Naive thymus-derived CD4-positive, alpha-beta T cell (primary cell): ENCODE results near the gene FOXJ3. TPM values are rescaled to one million over a fixed set of nuclear protein-coding genes. Genes with fewer than 3 reads are reported as not detected.

Experiments
- ATAC-seq: fragments of 150-1000 bp; cut with Tn5 transposase; 2 replicates; pipeline ENCODE4 v1.10.0; 2021; ENCODE audit warnings: mild to moderate bottlenecking, moderate library complexity
- CTCF ChIA-PET: fragments of 350-600 bp; sonication (Branson Sonifier 250); formaldehyde crosslinking; loops from one replicate; lab custom pipeline; 2021; ENCODE audit warnings: antibody characterized with exemption; lab: Charles Lee
- POLR2A ChIA-PET: fragments of 350-600 bp; sonication (Branson Sonifier 250); formaldehyde crosslinking; loops from one replicate; lab custom pipeline; 2021; ENCODE audit warnings: antibody characterized with exemption, inconsistent platforms; lab: Charles Lee
- DNase-seq, 9 donors: peaks; one replicate each; pipeline versions ENCODE4 v3.0.0 to v3.0.0-alpha.2; 2020 to 2022; ENCODE audit warnings: mixed read lengths in 1 of 9
- H3K27ac ChIP-seq: one replicate; pipeline ENCODE4 v1.7.0; 2013; ENCODE audit warnings: mild to moderate bottlenecking, low read depth, low read length, moderate library complexity
- H3K27me3 ChIP-seq, 2 donors: one replicate each; pipeline ENCODE4 v1.7.0; 2013; ENCODE audit warnings: low read length in 2 of 2, mild to moderate bottlenecking in 2 of 2, moderate library complexity in 2 of 2; ENCODE audit not compliant: control insufficient read depth in 2 of 2, insufficient read depth in 2 of 2
- H3K36me3 ChIP-seq, 3 experiments: 1 replicate in 2 of 3; 2 replicates in 1 of 3; pipeline ENCODE4 v1.7.0; 2013; ENCODE audit warnings: low read length in 3 of 3, mild to moderate bottlenecking in 3 of 3, moderate library complexity in 1 of 3; ENCODE audit not compliant: insufficient read depth in 3 of 3, control insufficient read depth in 2 of 3
- H3K4me1 ChIP-seq, 2 donors: one replicate each; pipeline ENCODE4 v1.7.0; 2013; ENCODE audit warnings: low read length in 2 of 2, mild to moderate bottlenecking in 2 of 2, moderate library complexity in 1 of 2; ENCODE audit not compliant: control insufficient read depth in 2 of 2, insufficient read depth in 2 of 2
- H3K4me3 ChIP-seq: 2 replicates; pipeline ENCODE4 v1.7.0; 2013; ENCODE audit warnings: mild to moderate bottlenecking, low read length
- H3K9me3 ChIP-seq, 3 experiments: 1 replicate in 2 of 3; 2 replicates in 1 of 3; pipeline ENCODE4 v1.7.0; 2013; ENCODE audit warnings: low read length in 3 of 3; ENCODE audit not compliant: control insufficient read depth in 2 of 3
- H3K27ac Mint-ChIP-seq, 9 donors: one replicate each; pipeline ENCODE4 v1.8.0; 2020 to 2022; ENCODE audit warnings: mixed read lengths in 9 of 9, mild to moderate bottlenecking in 8 of 9, moderate library complexity in 5 of 9, inconsistent platforms in 2 of 9
- H3K27me3 Mint-ChIP-seq, 5 donors: one replicate each; pipeline ENCODE4 v1.8.0; 2021 to 2022; ENCODE audit warnings: mixed read lengths in 5 of 5, mild to moderate bottlenecking in 1 of 5
- H3K36me3 Mint-ChIP-seq, 5 donors: one replicate each; pipeline ENCODE4 v1.8.0; 2020 to 2022; ENCODE audit warnings: mixed read lengths in 5 of 5, mild to moderate bottlenecking in 3 of 5, inconsistent platforms in 1 of 5
- H3K4me1 Mint-ChIP-seq, 7 donors: one replicate each; pipeline ENCODE4 v1.8.0; 2020 to 2022; ENCODE audit warnings: mixed read lengths in 7 of 7, mild to moderate bottlenecking in 3 of 7, inconsistent platforms in 1 of 7
- H3K4me3 Mint-ChIP-seq, 10 donors: one replicate each; pipeline ENCODE4 v1.8.0; 2020 to 2022; ENCODE audit warnings: mild to moderate bottlenecking in 10 of 10, mixed read lengths in 10 of 10, moderate library complexity in 6 of 10, inconsistent platforms in 2 of 10
- H3K9me3 Mint-ChIP-seq, 11 donors: one replicate each; pipeline ENCODE4 v1.8.0; 2020 to 2022; ENCODE audit warnings: mixed read lengths in 11 of 11, mild to moderate bottlenecking in 4 of 11, inconsistent platforms in 1 of 11, moderate library complexity in 1 of 11
- intact Hi-C, 2 donors: fragments of 100-400 bp; cut with micrococcal nuclease; formaldehyde crosslinking; loops; one replicate each; pipeline ENCODE4 v1.15.1; 2023
- polyA plus RNA-seq, 2 donors: library from polyadenylated mRNA; unstranded; fragments of 300-500 nt; fragmentation: Illumina TruSeq; gene quantifications; one replicate each; pipeline ENCODE4 v1.2.3, GENCODE V29; 2021
- total RNA-seq, 6 experiments: library from RNA in 5 of 6; stranded (reverse) in 5 of 6; gene quantifications; 1 replicate in 5 of 6; 2 replicates in 1 of 6; pipeline ENCODE4 v1.2.3 and lab custom pipeline; 2021 to 2026

Gene FOXJ3
- total and polyA plus RNA-seq, 7 experiments from 2014 or later, result 38.9 to 93.3 (median 70.0) TPM

DNA sequence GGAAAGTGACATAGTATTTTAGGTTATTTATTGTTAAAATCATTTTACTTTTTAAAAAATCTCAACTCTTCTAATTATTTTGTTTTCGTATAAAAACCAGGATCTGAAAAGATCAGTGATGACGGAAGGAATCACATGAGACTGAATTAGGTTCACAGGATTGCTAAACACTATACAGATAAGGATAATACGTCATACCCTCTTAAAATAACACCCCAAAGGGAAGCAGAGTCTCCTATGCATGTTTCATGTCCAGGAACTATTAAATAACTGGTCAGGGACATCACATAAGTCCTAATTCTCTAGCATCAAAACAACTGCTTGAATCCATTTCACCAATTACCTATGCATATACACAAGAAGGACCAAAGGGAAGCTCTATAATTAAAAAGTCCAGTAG lies 84.9 kb downstream of the FOXJ3 start:
- Histone ChIP-seq H3K27ac (no peak overlapping the region), H3K4me1 (no peaks in the 10 kb centered on the region), H3K36me3 (no peaks in the 10 kb centered on the region), H3K27me3 (no peaks in the 10 kb centered on the region), H3K9me3 (no peaks in the 10 kb centered on the region), H3K4me3 (no peak overlapping the region)
- intact Hi-C loops, result no loop called here
- POLR2A ChIA-PET, result interaction anchor here (0.6 kb wide), 1 partner anchor 1159 kb away, joined by 3 read pairs; no protein-coding TSS in a partner anchor
- ATAC-seq (no peak), DNase-seq (no peak)
- Mint-ChIP-seq H3K4me1 (peaks cover 7 to 55% (median 49%) of the 10 kb centered on the region in 7 donors), H3K4me3 (no peak overlapping the region), H3K9me3 (peaks cover 3 to 25% (median 14%) of the 10 kb centered on the region in 11 donors), H3K36me3 (peaks cover 3 to 55% (median 46%) of the 10 kb centered on the region in 5 donors), H3K27ac (no peak overlapping the region), H3K27me3 (no peaks in the 10 kb centered on the region)
- CTCF ChIA-PET, result no interaction called here

DNA sequence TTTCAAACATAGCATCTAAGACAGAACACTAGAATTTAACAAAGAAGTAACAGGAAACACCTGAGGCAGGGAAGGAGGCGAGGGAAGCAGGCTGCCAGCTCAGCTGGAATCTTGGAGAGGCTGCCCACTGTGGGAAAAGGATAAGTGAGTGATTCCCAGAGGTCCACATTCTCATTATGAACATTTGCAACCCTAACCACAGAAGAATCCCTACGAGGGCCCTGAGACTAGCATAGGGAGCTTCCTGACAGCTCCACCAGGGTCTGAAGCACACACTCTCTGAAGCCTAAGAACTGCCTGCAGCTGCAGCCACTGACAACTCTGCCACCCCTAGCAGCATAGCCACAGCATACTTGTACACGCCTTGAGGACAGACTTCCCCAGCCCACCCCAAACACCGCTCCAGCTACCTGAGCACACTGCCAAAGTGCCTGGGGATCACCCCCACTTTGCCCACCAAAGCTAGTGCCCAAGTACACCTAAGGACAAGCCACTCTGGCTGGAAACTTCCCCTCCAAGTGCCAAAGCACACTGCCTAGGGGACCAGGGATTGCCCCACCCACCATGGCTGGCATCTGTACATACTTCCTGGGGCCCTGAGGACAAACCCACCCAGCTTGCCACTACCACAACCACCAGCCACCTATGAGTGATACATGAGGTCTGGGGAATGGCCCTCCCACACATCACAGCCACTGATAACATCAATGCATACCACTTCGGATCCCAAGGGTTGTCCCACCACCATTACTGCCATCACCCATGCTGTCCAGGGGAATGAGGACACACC lies 93.9 kb downstream of the FOXJ3 start:
- no peaks in the 10 kb centered on the region for H3K27me3 ChIP-seq
- CTCF ChIA-PET, result interaction anchor here (0.6 kb wide), 1 partner anchor 755 kb away, joined by 3 read pairs; no protein-coding TSS in a partner anchor
- ATAC-seq (no peak), DNase-seq (no peak)
- intact Hi-C loops, result loop anchor here in 1 of 2 donors (10.0 kb wide), 1 partner anchor 264 kb away; no protein-coding TSS in a partner anchor
- H3K4me3 Mint-ChIP-seq, result peak overlapping the region in 2 of 10 donors; percentile 6 to 29
- peaks cover 0 to 7% (median 0%) of the 10 kb centered on the region in 3 experiments for H3K36me3 ChIP-seq
- H3K27ac Mint-ChIP-seq, result peak overlapping the region in 1 of 9 donors; percentile 23
- no peak overlapping the region for H3K4me3 ChIP-seq
- peaks cover 0 to 12% of the 10 kb centered on the region in 2 donors for H3K4me1 ChIP-seq
- peaks cover 26 to 85% (median 76%) of the 10 kb centered on the region in 5 donors for H3K36me3 Mint-ChIP-seq
- POLR2A ChIA-PET, result no interaction called here
- H3K4me1 Mint-ChIP-seq, result peaks cover 13 to 71% (median 63%) of the 10 kb centered on the region in 7 donors
- H3K27me3 Mint-ChIP-seq, result no peaks in the 10 kb centered on the region
- peaks cover 3 to 63% (median 27%) of the 10 kb centered on the region in 11 donors for H3K9me3 Mint-ChIP-seq
- no peak overlapping the region for H3K27ac ChIP-seq
- H3K9me3 ChIP-seq, result peaks cover 0 to 4% (median 4%) of the 10 kb centered on the region in 3 experiments

DNA sequence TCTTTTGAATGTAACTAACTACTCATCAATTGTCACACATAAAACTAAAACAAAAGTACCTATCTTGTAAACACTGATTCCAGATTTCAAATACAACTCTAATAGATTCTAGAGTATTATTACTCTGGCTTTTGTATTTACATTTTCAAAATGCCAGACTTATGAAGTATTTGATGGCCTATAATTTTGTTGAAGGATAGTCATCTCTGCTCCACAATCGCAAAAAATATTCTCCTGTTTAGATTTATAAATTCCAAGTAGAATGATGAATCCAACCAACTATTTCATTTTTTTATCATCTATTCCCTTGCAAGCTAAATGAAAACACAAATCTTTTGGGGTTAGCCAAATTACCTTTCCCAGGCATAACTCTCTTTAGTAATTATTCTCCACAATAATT lies 95.5 kb downstream of the FOXJ3 start:
- no peak for DNase-seq
- Mint-ChIP-seq H3K9me3 (peaks cover 0 to 75% (median 24%) of the 10 kb centered on the region in 11 donors), H3K27me3 (no peaks in the 10 kb centered on the region), H3K27ac (no peak overlapping the region), H3K4me1 (peaks cover 7 to 59% (median 47%) of the 10 kb centered on the region in 7 donors), H3K36me3 (peaks cover 21 to 75% (median 71%) of the 10 kb centered on the region in 5 donors), H3K4me3 (no peak overlapping the region)
- H3K4me3 ChIP-seq, result no peak overlapping the region
- peaks cover 0 to 4% (median 4%) of the 10 kb centered on the region in 3 experiments for H3K9me3 ChIP-seq
- no peaks in the 10 kb centered on the region for H3K27me3 ChIP-seq
- no peak overlapping the region for H3K27ac ChIP-seq
- POLR2A ChIA-PET, result no interaction called here
- H3K4me1 ChIP-seq, result peaks cover 0 to 12% of the 10 kb centered on the region in 2 donors
- intact Hi-C loops, result no loop called here
- CTCF ChIA-PET, result no interaction called here
- peaks cover 0 to 7% (median 0%) of the 10 kb centered on the region in 3 experiments for H3K36me3 ChIP-seq
- no peak for ATAC-seq

DNA sequence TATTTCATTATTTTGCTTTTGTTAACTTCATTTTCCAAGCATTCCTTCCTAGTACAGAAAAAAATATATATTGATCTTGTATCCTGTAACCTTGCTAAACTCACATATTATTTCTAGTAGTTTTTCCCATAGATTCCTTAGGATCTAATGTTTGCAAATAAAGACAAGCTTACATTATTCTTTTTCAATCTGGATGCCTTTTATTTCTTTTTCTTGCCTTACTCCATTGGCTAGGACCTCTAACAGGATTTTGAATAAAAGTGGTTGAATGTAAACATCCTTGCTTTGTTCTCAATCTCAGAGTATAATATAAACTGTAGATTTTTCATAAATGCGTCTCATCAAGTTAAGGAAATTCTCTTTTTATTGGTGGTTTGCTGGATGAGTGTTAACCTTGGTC lies 96.0 kb downstream of the FOXJ3 start:
- ATAC-seq (no peak), DNase-seq (no peak)
- no peak overlapping the region for H3K27ac ChIP-seq
- H3K4me3 ChIP-seq, result no peak overlapping the region
- Mint-ChIP-seq H3K36me3 (peaks cover 16 to 71% (median 69%) of the 10 kb centered on the region in 5 donors), H3K27me3 (no peaks in the 10 kb centered on the region), H3K4me3 (no peak overlapping the region), H3K4me1 (peaks cover 7 to 54% (median 42%) of the 10 kb centered on the region in 7 donors), H3K9me3 (peaks cover 0 to 76% (median 24%) of the 10 kb centered on the region in 11 donors), H3K27ac (no peak overlapping the region)
- peaks cover 0 to 7% (median 0%) of the 10 kb centered on the region in 3 experiments for H3K36me3 ChIP-seq
- H3K9me3 ChIP-seq, result peaks cover 0 to 4% (median 4%) of the 10 kb centered on the region in 3 experiments
- ChIA-PET POLR2A (no interaction called here), CTCF (no interaction called here)
- H3K4me1 ChIP-seq, result peaks cover 0 to 12% of the 10 kb centered on the region in 2 donors
- intact Hi-C loops, result no loop called here
- H3K27me3 ChIP-seq, result no peaks in the 10 kb centered on the region

DNA sequence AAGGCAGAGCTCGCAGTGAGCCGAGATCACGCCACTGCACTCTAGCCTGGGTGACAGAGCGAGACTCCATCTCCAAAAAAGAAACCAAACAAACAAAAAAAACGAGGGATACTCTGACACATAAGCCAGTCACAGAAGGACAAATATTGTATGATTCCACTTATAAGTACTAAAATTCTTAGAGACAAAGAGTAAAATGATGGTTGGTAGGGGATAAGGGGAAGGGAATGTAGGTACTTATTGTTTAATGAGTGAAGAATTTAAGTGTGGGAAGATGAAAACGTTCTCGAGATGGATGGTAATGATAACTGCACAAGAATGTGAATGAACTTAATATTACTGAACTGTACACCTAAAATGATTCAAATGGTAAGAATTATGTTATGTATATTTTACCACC lies 103.8 kb downstream of the FOXJ3 start:
- Mint-ChIP-seq H3K4me1 (peaks cover 4 to 41% (median 19%) of the 10 kb centered on the region in 7 donors), H3K36me3 (peaks cover 0 to 21% (median 17%) of the 10 kb centered on the region in 5 donors), H3K27me3 (no peaks in the 10 kb centered on the region), H3K9me3 (peaks cover 0 to 22% (median 3%) of the 10 kb centered on the region in 11 donors), H3K27ac (peak overlapping the region in 1 of 9 donors; percentile 52), H3K4me3 (no peak overlapping the region)
- Histone ChIP-seq H3K27ac (no peak overlapping the region), H3K36me3 (no peaks in the 10 kb centered on the region), H3K4me1 (no peaks in the 10 kb centered on the region), H3K4me3 (no peak overlapping the region), H3K9me3 (no peaks in the 10 kb centered on the region), H3K27me3 (no peaks in the 10 kb centered on the region)
- POLR2A ChIA-PET, result no interaction called here
- DNase-seq, result no peak
- CTCF ChIA-PET, result no interaction called here
- intact Hi-C loops, result no loop called here
- ATAC-seq, result no peak

DNA sequence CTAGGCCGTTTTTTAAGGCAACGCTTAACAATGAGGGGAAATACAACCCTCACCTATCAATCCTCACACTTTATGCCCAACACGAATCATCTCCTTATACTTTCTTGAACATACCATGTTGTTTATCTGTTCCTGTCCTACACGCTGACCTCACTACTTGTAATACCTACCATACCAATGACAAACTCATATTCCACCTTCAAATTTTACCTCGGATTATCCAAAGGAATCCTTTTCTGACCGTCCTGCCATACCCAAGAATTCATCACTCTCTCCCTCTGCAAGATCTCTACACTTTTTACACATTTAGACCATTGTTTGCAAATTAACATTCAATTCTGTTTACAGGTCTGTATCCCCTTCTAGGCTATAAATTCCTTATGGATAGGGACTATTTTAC lies 106.1 kb downstream of the FOXJ3 start:
- H3K4me1 ChIP-seq, result no peaks in the 10 kb centered on the region
- DNase-seq (no peak), ATAC-seq (no peak)
- H3K27ac ChIP-seq, result no peak overlapping the region
- no peaks in the 10 kb centered on the region for H3K27me3 ChIP-seq
- Mint-ChIP-seq H3K4me1 (peaks cover 4 to 45% (median 19%) of the 10 kb centered on the region in 7 donors), H3K36me3 (peaks cover 0 to 18% (median 13%) of the 10 kb centered on the region in 5 donors), H3K4me3 (no peak overlapping the region), H3K27ac (peak overlapping the region in 4 of 9 donors; percentile 9 to 49 (median 16)), H3K9me3 (peaks cover 0 to 2% (median under 1%) of the 10 kb centered on the region in 11 donors), H3K27me3 (no peaks in the 10 kb centered on the region)
- intact Hi-C loops, result no loop called here
- POLR2A ChIA-PET, result no interaction called here
- no peak overlapping the region for H3K4me3 ChIP-seq
- H3K9me3 ChIP-seq, result no peaks in the 10 kb centered on the region
- no peaks in the 10 kb centered on the region for H3K36me3 ChIP-seq
- CTCF ChIA-PET, result no interaction called here
